ENCODE data around the gene FOXP1.

FOXP1 gene

GRCh38 chr3:71061037-71061436, 522.5 kb downstream of the FOXP1 start:
- TF ChIP-seq TOX (CRISPR knock-in tag; IDR thresholded peaks at IDR 0.05; ENCODE audit: borderline replicate concordance) (no peak), POU6F1 (CRISPR knock-in tag; IDR thresholded peaks at IDR 0.05; ENCODE audit: borderline replicate concordance, low read depth) (no peak), PPARA (CRISPR knock-in tag; IDR thresholded peaks at IDR 0.05; ENCODE audit: borderline replicate concordance) (no peak), CSDC2 (CRISPR knock-in tag; IDR thresholded peaks at IDR 0.05) (no peak), CSRNP3 (CRISPR knock-in tag; IDR thresholded peaks at IDR 0.05) (no peak), ESRRG (CRISPR knock-in tag; IDR thresholded peaks at IDR 0.05) (no peak), BACH2 (CRISPR knock-in tag; IDR thresholded peaks at IDR 0.05; ENCODE audit: borderline replicate concordance) (no peak), OSR1 (CRISPR knock-in tag; IDR thresholded peaks at IDR 0.05) (no peak), ZNF565 (CRISPR knock-in tag; conservative IDR thresholded peaks at IDR 0.05; ENCODE audit: low read depth) (no peak), ZNF8 (CRISPR knock-in tag; IDR thresholded peaks at IDR 0.05) (no peak), CREB5 (CRISPR knock-in tag; IDR thresholded peaks at IDR 0.05; ENCODE audit: low read depth) (no peak), RARB (CRISPR knock-in tag; IDR thresholded peaks at IDR 0.05) (no peak), PATZ1 (CRISPR knock-in tag; IDR thresholded peaks at IDR 0.05; ENCODE audit: borderline replicate concordance) (no peak), ZFP30 (CRISPR knock-in tag; IDR thresholded peaks at IDR 0.05) (no peak), ISL1 (CRISPR knock-in tag; IDR thresholded peaks at IDR 0.05) (no peak), TCF4 (CRISPR knock-in tag; IDR thresholded peaks at IDR 0.05; ENCODE audit: borderline replicate concordance) (no peak), ARNTL (CRISPR knock-in tag; IDR thresholded peaks at IDR 0.05; ENCODE audit: borderline replicate concordance, low read depth) (no peak), SNAI2 (CRISPR knock-in tag; IDR thresholded peaks at IDR 0.05) (no peak)
- no peak for ATAC-seq

GRCh38 chr3:71060536-71060935, 523.0 kb downstream of the FOXP1 start:
- TF ChIP-seq PATZ1 (CRISPR knock-in tag; IDR thresholded peaks at IDR 0.05; ENCODE audit: borderline replicate concordance) (no peak), ZNF70 (CRISPR knock-in tag; IDR thresholded peaks at IDR 0.05) (no peak), CREB5 (CRISPR knock-in tag; IDR thresholded peaks at IDR 0.05; ENCODE audit: low read depth) (no peak), BACH2 (CRISPR knock-in tag; IDR thresholded peaks at IDR 0.05; ENCODE audit: borderline replicate concordance) (no peak), CSRNP3 (CRISPR knock-in tag; IDR thresholded peaks at IDR 0.05) (no peak), POU6F1 (CRISPR knock-in tag; IDR thresholded peaks at IDR 0.05; ENCODE audit: borderline replicate concordance, low read depth) (no peak), ESRRG (CRISPR knock-in tag; IDR thresholded peaks at IDR 0.05) (no peak), ZNF8 (CRISPR knock-in tag; IDR thresholded peaks at IDR 0.05) (no peak)
- ATAC-seq, result no peak

All from SK-N-SH treated with all-trans-retinoic acid at 6 μM for 48 hours (cell line).